RPMI7951 (cell line): ENCODE measurements around the gene ZGPAT. TPM values are rescaled to one million over a fixed set of nuclear protein-coding genes. Genes with fewer than 3 reads are reported as not detected.
"Not testable (repeated sequence)": the region's sequence is repeated elsewhere in the genome, so short reads cannot be mapped to it uniquely, and the experiment has no call there.

Experiments
- DNase-seq: peaks from one replicate; pipeline ENCODE4 v3.0.0-alpha.2; 2012; ENCODE audit warnings: low read depth
- total RNA-seq: library from RNA; depleted of rRNA; stranded (reverse); fragments of >200 nt; shearing (Covaris generic); gene quantifications from 2 replicates; pipeline ENCODE4 v1.2.3, GENCODE V29; 2014; rRNA removed

Gene ZGPAT, protein sequence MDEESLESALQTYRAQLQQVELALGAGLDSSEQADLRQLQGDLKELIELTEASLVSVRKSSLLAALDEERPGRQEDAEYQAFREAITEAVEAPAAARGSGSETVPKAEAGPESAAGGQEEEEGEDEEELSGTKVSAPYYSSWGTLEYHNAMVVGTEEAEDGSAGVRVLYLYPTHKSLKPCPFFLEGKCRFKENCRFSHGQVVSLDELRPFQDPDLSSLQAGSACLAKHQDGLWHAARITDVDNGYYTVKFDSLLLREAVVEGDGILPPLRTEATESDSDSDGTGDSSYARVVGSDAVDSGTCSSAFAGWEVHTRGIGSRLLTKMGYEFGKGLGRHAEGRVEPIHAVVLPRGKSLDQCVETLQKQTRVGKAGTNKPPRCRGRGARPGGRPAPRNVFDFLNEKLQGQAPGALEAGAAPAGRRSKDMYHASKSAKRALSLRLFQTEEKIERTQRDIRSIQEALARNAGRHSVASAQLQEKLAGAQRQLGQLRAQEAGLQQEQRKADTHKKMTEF
- 8.3 and 28.5 TPM in 2 replicates for total RNA-seq

GRCh38 chr20:63707558-63708300 is at the start of gene ZGPAT, which contains the start of gene ARFRP1:
Gene ZGPAT, plus strand, starts transcription at chr20:63708039. Its CDS starts 542 bp downstream, at chr20:63708581.
Gene ARFRP1, minus strand, starts transcription at chr20:63707976. Its CDS starts 885 bp downstream, at chr20:63707091.
- DNase-seq = peak; percentile 87

- DNase-seq = peak; percentile 55
These were observed 49.1 kb upstream of the ZGPAT start for GRCh38 chr20:63658749-63659187.

DNA sequence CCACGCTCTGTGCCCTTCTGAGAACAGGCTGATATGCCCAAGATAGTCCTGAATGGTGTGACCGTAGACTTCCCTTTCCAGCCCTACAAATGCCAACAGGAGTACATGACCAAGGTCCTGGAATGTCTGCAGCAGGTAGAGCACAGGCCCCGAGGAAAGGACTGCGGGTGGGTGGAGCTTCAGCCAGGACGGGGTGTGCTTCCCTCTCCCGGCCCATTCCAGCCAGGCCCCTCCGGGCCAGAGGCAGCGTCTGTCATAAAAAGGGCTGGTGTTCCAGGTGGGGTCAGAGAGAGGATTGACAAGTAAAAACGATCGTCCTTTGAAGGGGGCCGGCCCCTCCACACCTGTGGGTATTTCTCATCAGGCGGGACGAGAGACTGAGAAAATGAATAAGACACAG is 48.5 kb upstream of the ZGPAT start:
- DNase-seq = no peak

- DNase-seq = not testable (repeated sequence)
These were observed 47.7 kb upstream of the ZGPAT start for GRCh38 chr20:63660174-63660573.

DNA sequence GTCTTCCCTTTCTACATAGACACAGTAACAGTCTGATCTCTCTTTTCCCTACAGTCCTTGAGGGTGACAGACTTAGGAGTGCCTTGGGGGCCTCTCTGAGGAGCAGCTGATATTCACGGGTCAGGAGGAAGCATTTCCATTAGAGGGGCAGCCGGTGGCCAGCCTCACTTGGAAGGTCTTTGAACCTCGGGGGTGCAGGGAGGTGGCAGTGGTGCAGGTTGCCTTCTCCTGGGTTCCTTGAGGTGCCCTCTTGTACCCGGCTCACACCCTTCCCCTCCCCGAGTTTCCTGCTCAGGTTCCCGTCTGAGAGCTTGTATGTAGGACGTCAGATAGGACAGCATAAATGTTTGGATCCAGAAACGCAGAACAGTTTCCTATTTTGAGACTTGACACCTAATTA is 47.2 kb upstream of the ZGPAT start:
- DNase-seq = no peak

GRCh38 chr20:63661108-63661507 is 46.7 kb upstream of the ZGPAT start:
- no peak for DNase-seq

DNA sequence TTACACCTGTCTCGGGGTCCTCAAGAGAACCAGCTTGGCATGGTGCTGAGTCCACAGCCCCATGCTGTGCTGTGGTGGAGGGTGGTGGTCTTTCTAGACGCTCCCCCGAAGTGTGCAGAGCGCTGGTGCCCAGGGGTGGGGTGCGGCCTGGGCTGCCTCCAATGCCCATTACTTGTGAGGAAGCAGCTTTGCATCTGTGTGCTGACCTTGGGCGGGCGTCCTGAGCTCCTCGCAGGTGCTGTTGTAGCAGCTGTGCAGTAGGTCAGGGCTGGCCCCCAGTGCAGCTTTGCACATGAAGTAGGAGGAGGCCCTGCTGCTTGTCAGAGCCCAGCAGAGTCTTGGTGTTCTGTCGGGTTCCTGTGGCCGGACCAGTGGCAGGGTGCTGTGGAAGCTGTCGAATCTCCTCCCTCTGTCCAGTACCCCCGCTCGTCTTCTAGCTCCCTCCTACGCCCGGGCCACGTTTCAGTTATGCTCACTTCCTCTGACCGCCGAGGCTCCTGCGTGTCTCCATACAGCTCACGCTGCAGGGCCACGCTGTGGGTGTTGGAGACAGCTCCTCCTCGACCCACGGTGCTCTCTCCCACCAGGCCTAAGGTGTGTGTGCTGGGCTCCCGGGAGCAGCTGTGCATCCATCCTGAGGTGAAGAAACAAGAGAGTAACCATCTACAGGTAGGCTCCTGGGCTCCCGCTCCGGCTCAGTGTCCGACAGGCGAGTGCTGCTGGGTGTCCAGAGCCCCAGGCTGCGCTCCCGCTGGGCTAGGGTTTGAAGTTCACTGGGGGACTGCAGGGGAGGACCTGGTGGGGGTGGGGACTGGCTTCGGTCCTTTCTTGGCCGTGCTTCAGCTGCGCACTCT is 45.7 kb upstream of the ZGPAT start:
- DNase-seq = no peak

DNA sequence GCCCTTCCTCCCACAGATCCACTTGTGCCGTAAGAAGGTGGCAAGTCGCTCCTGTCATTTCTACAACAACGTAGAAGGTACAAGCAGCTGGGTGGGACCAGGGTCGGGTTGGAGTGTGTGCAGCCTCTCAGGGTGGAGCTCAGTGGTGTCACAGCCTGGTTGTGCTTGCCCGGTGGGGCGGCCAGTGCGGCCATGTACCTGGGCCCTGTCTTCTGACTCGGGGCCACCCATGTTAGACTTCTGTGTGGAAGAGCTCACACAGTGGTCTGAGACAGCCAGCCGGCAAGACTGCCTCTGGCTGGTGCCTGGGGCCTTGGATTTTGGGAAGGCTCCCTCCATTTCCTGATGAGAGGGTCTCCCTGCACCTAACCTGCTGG is 45.0 kb upstream of the ZGPAT start:
- no peak for DNase-seq

- DNase-seq = no peak
These were observed 44.3 kb upstream of the ZGPAT start for GRCh38 chr20:63663332-63664066.

GRCh38 chr20:63664143-63664851 is 43.5 kb upstream of the ZGPAT start:
- DNase-seq = no peak

DNA sequence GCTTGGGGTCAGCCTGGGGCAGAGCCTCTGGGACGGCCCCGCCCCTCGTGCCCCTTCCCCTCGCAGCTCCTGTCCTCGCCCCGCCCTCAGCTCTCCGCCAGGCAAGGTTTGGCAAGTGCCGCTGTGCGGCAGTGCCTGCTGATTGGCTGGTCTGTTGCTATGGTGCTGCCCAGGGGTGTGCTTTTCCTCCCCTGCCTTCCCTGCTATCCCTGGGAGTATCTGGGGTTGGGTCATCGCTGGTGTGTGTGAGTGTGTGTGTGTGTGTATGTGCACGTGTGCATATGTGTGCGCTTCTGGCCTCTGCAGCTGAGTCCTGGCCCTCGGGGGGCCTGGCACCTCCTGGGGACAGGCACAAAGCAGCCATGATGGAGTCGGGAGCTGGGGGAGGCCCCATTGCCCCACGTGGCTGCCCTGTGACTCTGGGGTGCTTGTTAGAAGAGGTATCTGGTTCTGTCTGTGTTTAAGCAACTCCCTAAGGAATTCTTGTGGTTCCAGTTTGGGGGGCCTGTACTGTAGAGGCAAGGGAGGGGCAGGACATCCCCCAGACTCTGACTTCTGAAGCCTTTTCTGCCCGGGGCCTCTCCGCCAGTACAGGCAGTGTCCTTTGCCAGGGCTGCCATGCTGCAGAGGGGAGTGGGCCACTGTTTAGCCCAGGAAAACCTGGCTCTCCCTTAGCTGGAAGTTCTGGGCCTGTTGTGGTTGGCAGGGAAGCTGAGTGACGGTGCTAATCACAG is 42.8 kb upstream of the ZGPAT start:
- DNase-seq = no peak

DNA sequence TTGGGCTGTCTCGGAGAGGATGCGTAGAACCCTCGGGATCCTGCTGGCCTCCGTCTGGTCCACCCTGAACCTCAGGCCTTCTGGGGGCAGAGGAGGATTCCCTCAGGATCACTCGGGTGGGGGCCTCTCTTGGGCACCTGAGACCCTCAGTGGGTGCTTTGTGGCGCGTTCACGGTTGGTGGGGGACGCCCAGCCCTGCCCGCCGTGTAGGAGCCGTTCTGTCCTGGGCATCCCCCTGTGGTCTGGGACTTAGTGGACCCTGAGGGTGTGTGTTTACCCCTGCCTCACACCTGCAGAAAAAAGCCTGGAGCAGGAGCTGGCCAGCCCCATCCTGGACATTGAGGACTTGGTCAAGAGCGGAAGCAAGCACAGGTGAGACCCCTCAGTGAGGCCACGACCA is 42.1 kb upstream of the ZGPAT start:
- no peak for DNase-seq

GRCh38 chr20:63667858-63668257 is 40.0 kb upstream of the ZGPAT start:
- no peak for DNase-seq

- DNase-seq = no peak
These were observed 39.5 kb upstream of the ZGPAT start for GRCh38 chr20:63668351-63668750.

DNA sequence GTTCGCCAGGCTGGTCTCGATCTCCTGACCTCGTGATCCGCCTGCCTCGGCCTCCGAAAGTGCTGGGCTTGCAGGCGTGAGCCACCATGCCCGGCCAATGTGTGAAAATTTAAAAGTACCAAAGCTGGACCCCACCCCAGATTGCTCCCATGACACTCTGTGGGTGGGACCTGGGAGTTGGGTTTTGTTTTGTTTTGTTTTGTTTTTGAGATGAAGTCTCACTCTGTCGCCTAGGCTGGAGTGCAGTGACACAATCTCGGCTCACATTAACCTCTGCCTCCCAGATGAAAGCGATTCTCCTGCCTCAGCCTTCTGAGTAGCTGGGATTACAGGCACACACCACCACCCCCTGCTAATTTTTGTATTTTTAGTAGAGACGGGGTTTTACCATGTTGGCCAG is 36.1 kb upstream of the ZGPAT start:
- not testable (repeated sequence) for DNase-seq

GRCh38 chr20:63672666-63673065 is 35.2 kb upstream of the ZGPAT start:
- no peak for DNase-seq

GRCh38 chr20:63673951-63674350 is 33.9 kb upstream of the ZGPAT start:
- DNase-seq = no peak

DNA sequence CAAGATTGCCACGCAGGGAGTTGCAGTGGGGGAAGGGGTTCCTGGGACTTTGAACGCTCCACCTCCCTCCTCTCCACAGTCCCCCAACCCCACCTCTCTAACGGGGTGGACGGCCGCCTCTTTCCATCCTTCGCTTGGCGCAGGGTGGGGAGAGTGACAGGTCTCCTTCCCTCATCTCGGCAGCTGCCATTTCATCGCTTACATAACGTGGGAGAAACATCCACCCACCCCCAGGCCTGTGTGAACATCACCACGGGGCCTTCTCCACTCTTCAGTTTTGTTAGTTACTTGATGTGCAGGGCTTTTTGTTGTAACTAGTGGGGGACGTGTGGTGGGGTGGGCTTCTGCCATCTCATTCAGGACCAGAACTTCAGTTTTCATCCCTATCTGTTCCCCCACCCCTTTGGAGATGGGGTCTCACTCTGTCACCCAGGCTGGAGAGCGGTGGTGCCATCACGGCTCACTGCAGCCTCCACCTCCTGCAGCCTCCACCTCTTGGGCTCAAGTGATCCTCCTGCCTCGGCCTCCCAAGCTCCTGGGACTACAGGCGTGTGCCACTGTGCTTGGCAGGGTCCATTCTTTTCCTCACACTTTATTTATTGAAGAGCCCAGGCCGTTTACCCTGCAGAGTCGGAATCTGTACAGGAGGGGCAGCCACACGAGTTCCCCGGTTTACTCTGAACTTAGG is 32.0 kb upstream of the ZGPAT start:
- no peak for DNase-seq

- no peak for DNase-seq
These were observed 29.8 kb upstream of the ZGPAT start for GRCh38 chr20:63678071-63678470.
